Stimulated activated CD8-positive, alpha-beta memory T cell treated with anti-CD3 and anti-CD28 coated beads, Interleukin-2, amount 100 ng/mL, for 48 hours (primary cell): ENCODE data around the gene KIAA1671.
"Not testable (repeated sequence)": the region's sequence is repeated elsewhere in the genome, so short reads cannot be mapped to it uniquely, and the experiment has no call there.

Experiments
- DNase-seq, 2 donors: peaks; one replicate each; pipeline ENCODE4 v3.0.0-alpha.2; 2020; ENCODE audit warnings: low read depth in 2 of 2

Gene KIAA1671

GRCh38 chr22:25196326-25196725 lies 243.8 kb downstream of the KIAA1671 start:
- DNase-seq = no peak

- no peak for DNase-seq
These were observed 244.8 kb downstream of the KIAA1671 start for GRCh38 chr22:25197340-25197739.

- DNase-seq = no peak
These were observed 247.4 kb downstream of the KIAA1671 start, which contains the start of gene CRYBB3 for GRCh38 chr22:25199731-25200520. CRYBB3 (plus strand) TSS chr22:25199858; CDS start chr22:25201397, 1,539 bp downstream.

GRCh38 chr22:25200967-25201366 lies 248.5 kb downstream of the KIAA1671 start:
- no peak for DNase-seq

GRCh38 chr22:25201557-25202273 lies 249.2 kb downstream of the KIAA1671 start:
- no peak for DNase-seq

- peak; percentile 42 to 43 for DNase-seq
These were observed 249.9 kb downstream of the KIAA1671 start for GRCh38 chr22:25202290-25202921.

GRCh38 chr22:25203082-25203481 lies 250.6 kb downstream of the KIAA1671 start:
- DNase-seq = no peak

- DNase-seq = not testable (repeated sequence)
These were observed 252.0 kb downstream of the KIAA1671 start for GRCh38 chr22:25204547-25204946.

- no peak for DNase-seq
These were observed 253.3 kb downstream of the KIAA1671 start for GRCh38 chr22:25205847-25206246.

GRCh38 chr22:25206998-25207397 lies 254.5 kb downstream of the KIAA1671 start:
- no peak for DNase-seq

GRCh38 chr22:25207553-25208157 lies 255.1 kb downstream of the KIAA1671 start:
- DNase-seq = no peak

- no peak for DNase-seq
These were observed 255.8 kb downstream of the KIAA1671 start for GRCh38 chr22:25208328-25208727.

GRCh38 chr22:25208743-25209505 lies 256.4 kb downstream of the KIAA1671 start:
- DNase-seq = no peak

- no peak for DNase-seq
These were observed 258.3 kb downstream of the KIAA1671 start for GRCh38 chr22:25210793-25211192.

GRCh38 chr22:25212337-25212736 lies 259.8 kb downstream of the KIAA1671 start:
- no peak for DNase-seq

- DNase-seq = no peak
These were observed 260.7 kb downstream of the KIAA1671 start for GRCh38 chr22:25213221-25213620.

GRCh38 chr22:25216230-25216629 lies 263.7 kb downstream of the KIAA1671 start:
- DNase-seq = no peak

GRCh38 chr22:25219211-25219689 lies 266.7 kb downstream of the KIAA1671 start, which contains the start of gene CRYBB2:
CRYBB2 (plus strand) TSS chr22:25219639; CDS start chr22:25221430, 1,791 bp downstream.
- no peak for DNase-seq

- DNase-seq = no peak
These were observed 267.5 kb downstream of the KIAA1671 start for GRCh38 chr22:25219948-25220442.

- DNase-seq = no peak
These were observed 269.3 kb downstream of the KIAA1671 start for GRCh38 chr22:25221790-25222189.
